Activated CD4-positive, alpha-beta T cell treated with anti-CD3 and anti-CD28 coated beads, Interleukin-2, amount 10 ng/mL, durations not matched to agents 7 days and 5 days (primary cell): ENCODE data around the gene FMN1. TPM values are rescaled to one million over a fixed set of nuclear protein-coding genes. Genes with fewer than 3 reads are reported as not detected.

ENCODE experiments used
- CTCF ChIA-PET: fragments of 350-600 bp; sonication (Branson Sonifier 250); formaldehyde crosslinking; loops from one replicate; lab custom pipeline; 2021; ENCODE audit warnings: antibody characterized with exemption; lab: Charles Lee
- POLR2A ChIA-PET: fragments of 350-600 bp; sonication (Branson Sonifier 250); formaldehyde crosslinking; loops from one replicate; lab custom pipeline; 2021; ENCODE audit warnings: antibody characterized with exemption; lab: Charles Lee
- DNase-seq: peaks from one replicate; pipeline ENCODE4 v3.0.0-alpha.2; 2020
- H3K27ac Mint-ChIP-seq: one replicate; pipeline ENCODE4 v1.8.0; 2021; ENCODE audit warnings: mild to moderate bottlenecking, moderate library complexity, mixed read lengths
- H3K27me3 Mint-ChIP-seq: one replicate; pipeline ENCODE4 v1.8.0; 2021; ENCODE audit warnings: mixed read lengths
- H3K36me3 Mint-ChIP-seq: one replicate; pipeline ENCODE4 v1.8.0; 2021; ENCODE audit warnings: low read depth, mixed read lengths
- H3K4me1 Mint-ChIP-seq: one replicate; pipeline ENCODE4 v1.8.0; 2021; ENCODE audit warnings: mixed read lengths
- H3K4me3 Mint-ChIP-seq: one replicate; pipeline ENCODE4 v1.8.0; 2021; ENCODE audit warnings: mild to moderate bottlenecking, moderate library complexity, mixed read lengths
- H3K9me3 Mint-ChIP-seq: one replicate; pipeline ENCODE4 v1.8.0; 2021; ENCODE audit warnings: mixed read lengths
- total RNA-seq, 2 experiments: library from RNA; stranded (reverse); gene quantifications; one replicate each; pipeline ENCODE4 v1.2.3, GENCODE V29; 2021

Gene FMN1
- total RNA-seq, 2 experiments from 2014 or later, result 0.04 to 0.12 TPM

DNA sequence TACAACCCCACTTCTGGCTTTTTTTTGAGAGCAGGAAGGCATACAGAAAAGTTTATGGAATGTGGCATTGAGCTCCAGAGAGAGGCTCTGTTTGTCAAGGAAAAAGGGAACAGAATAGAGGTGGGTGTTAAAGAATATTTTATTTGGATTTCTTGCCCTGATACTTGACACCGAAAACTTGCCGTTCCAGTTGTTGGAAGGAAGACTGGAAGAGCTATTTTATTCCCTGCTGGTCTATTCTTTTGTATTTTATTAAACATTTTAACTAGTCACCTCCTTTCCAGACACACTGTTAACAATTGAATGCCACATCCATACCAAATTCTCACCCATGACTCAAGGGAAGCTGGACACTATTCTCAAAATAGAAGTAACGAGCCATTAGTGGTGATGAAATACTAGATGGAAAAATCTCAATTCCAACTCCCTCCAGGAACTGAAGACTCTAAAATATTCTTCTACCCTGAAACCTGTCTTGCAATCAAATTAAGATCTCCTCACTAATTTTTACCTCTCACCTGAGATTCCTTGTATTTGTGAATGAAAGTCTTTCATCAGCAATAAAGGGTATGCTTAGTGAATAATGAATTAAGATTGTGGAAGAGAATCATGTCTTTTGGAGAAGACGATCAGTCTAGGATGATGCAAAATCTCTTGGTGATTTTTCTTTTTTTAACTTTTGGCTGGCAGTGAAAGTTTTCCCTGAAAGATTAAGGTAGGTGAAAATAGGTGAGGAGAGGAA lies 448.2 kb downstream of the FMN1 start:
- CTCF ChIA-PET, result no interaction called here
- no peak overlapping the region for H3K27ac Mint-ChIP-seq
- peaks cover 29% of the 10 kb centered on the region for H3K27me3 Mint-ChIP-seq
- H3K36me3 Mint-ChIP-seq, result no peaks in the 10 kb centered on the region
- POLR2A ChIA-PET, result no interaction called here
- no peaks in the 10 kb centered on the region for H3K9me3 Mint-ChIP-seq
- no peak overlapping the region for H3K4me3 Mint-ChIP-seq
- no peaks in the 10 kb centered on the region for H3K4me1 Mint-ChIP-seq
- DNase-seq, result no peak

DNA sequence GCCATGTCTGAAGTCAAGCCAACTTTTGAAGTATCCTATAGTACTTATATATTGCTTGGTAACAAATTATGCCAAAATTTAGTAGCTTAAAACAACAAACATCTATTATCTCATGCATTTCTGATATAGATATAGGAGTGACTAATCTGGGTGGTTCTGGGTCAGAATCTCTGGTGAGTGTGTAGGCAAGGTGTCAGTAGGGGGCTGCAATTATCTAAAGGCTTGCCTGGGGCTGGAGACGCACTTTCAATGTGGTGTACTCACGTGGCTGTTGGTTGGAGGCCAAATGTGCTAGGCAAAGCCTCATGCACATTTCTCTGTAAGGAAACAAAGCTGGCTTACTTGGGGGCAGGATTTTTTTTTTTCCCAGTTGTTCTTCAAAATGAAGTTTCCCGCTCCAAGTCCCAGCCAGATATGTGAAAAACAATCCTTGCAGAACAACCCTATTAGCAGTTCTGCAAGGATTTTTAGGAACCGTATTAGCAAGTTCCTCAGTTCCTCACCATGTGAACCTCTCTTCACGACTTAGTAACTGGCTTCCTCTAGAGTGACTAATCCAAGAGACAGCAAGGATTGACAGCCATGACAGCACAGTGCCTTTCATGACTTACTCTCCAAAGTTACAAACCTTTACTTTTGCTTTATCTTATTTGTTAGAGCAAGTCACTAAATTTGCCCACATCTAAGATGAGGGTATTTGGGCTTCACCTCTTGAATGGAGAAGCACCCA lies 450.9 kb downstream of the FMN1 start:
- CTCF ChIA-PET, result no interaction called here
- Mint-ChIP-seq H3K27me3 (peaks cover 45% of the 10 kb centered on the region), H3K4me1 (no peaks in the 10 kb centered on the region), H3K4me3 (no peak overlapping the region), H3K27ac (no peak overlapping the region), H3K36me3 (no peaks in the 10 kb centered on the region), H3K9me3 (no peaks in the 10 kb centered on the region)
- POLR2A ChIA-PET, result no interaction called here
- no peak for DNase-seq

DNA sequence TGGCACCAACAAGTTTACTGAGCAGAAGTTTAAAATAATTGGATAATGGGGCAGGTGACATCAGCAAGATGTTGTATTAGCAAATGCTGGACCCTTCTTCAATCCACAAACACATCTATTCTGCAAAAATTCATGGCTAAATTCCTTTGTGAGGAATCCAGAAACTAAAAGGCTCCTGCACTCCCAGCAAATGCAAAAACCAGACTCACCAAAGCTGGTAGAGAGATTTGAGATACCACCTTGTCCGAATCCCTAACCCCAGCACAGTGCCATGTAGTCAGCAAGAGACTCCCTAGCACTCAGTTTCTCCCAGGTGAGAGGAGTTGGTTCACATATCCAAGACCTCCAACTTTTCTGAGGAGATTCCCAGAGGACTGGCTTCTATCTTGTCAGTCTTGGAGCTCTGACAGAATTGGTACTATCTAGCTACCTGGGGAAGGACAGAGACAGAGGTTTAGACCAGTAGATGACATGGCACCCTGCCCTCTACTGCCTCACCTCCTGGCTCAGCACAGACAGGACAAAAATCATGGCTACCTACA lies 454.9 kb downstream of the FMN1 start:
- no peaks in the 10 kb centered on the region for H3K4me1 Mint-ChIP-seq
- no peak overlapping the region for H3K4me3 Mint-ChIP-seq
- H3K27me3 Mint-ChIP-seq, result peaks cover 55% of the 10 kb centered on the region
- CTCF ChIA-PET, result no interaction called here
- H3K36me3 Mint-ChIP-seq, result no peaks in the 10 kb centered on the region
- POLR2A ChIA-PET, result no interaction called here
- H3K27ac Mint-ChIP-seq, result no peak overlapping the region
- H3K9me3 Mint-ChIP-seq, result no peaks in the 10 kb centered on the region
- no peak for DNase-seq

DNA sequence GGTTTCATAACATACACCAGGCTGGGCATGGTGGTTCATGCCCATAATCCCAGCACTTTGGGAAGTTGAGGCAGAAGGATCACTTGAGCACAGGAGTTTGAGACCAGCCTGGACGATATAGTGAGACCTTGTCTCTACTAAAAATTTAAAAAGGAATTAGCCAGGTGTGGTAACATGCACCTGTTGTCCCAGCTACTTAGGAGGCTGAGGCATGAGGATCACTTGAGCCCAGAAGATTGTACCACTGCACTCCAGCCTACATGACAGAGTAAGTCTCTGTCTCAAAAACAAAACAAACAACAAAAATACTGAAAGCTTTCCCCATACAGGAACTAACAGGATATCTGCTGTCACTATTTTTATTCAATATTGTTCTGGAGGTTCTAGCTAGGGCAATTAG lies 455.8 kb downstream of the FMN1 start:
- ChIA-PET CTCF (no interaction called here), POLR2A (no interaction called here)
- Mint-ChIP-seq H3K9me3 (no peaks in the 10 kb centered on the region), H3K27ac (no peak overlapping the region), H3K4me1 (no peaks in the 10 kb centered on the region), H3K4me3 (no peak overlapping the region), H3K27me3 (peaks cover 63% of the 10 kb centered on the region), H3K36me3 (no peaks in the 10 kb centered on the region)
- no peak for DNase-seq

DNA sequence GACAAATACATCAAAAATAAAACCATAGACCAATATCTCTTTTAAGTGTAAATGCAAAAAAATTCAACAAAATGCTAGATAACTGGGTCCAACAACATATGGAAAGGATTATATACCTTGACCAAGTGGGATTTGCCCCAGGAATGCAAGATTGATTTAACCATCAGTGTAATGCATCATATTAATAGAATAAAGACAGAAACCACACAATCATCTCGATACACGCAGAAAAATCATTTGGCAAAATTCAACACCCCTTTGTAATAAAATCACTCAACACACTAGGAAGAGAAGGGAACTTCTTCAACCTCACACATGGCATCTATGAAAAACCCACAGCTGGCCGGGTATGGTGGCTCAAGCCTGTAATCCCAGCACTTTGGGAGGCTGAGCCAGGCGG lies 457.2 kb downstream of the FMN1 start:
- H3K9me3 Mint-ChIP-seq, result no peaks in the 10 kb centered on the region
- H3K27ac Mint-ChIP-seq, result no peak overlapping the region
- peaks cover 65% of the 10 kb centered on the region for H3K27me3 Mint-ChIP-seq
- no peaks in the 10 kb centered on the region for H3K4me1 Mint-ChIP-seq
- POLR2A ChIA-PET, result no interaction called here
- CTCF ChIA-PET, result no interaction called here
- H3K4me3 Mint-ChIP-seq, result no peak overlapping the region
- no peak for DNase-seq
- no peaks in the 10 kb centered on the region for H3K36me3 Mint-ChIP-seq

DNA sequence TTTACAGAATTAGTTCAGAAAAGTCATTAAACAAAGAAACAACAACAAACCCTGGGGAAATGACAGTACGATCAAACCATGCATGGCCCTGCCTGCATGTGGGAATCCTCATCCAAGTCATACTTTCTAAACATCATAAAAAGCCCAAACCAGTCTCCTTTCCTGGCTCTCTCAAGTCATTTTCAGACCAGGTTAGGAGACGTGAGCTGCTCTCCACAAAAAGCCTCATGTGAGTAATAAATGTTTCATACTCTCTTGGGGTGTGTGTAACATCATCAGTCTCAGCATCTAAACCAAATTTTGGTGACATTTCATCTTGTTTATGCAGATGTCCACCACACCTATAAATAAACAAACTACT lies 457.8 kb downstream of the FMN1 start:
- Mint-ChIP-seq H3K27me3 (peaks cover 66% of the 10 kb centered on the region), H3K9me3 (no peaks in the 10 kb centered on the region), H3K4me1 (no peaks in the 10 kb centered on the region), H3K36me3 (no peaks in the 10 kb centered on the region), H3K27ac (no peak overlapping the region), H3K4me3 (no peak overlapping the region)
- ChIA-PET CTCF (interaction anchor here (1.2 kb wide), 1 partner anchor 14 kb away, joined by 4 read pairs; no protein-coding TSS in a partner anchor), POLR2A (no interaction called here)
- DNase-seq, result no peak

DNA sequence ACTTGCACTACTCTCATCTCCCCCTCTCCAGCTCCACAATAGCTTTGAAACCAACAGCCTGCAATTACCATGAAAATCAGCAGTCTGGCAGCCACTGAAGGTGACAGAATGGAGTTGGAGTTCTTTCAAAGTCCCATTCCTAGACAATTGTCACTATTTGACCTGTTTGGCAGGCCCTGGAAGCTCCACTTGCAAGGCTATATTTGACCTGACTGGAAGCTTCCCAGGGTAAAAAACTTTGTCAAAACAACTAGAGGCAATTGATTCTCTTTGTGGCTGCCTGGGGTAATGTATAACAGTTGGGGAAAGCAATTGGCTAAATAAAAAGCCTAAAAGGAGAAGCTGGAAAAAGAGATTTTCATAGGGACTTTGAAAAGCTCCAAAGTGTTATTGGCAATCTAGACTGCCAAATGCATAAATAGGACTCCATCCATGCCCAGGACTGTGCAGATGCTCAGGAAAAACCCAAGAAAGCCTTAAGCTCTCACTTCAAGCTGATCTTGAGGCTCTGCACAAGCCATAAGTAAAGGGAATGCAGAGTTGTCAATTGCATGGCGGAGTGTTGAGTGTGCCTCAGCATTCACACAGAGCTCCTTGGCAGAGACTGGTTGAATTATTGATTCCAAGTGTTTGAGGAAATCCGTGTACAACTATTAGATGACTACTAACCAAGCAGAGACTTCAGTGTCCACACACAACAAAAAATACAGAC lies 458.4 kb downstream of the FMN1 start:
- no peaks in the 10 kb centered on the region for H3K9me3 Mint-ChIP-seq
- H3K4me3 Mint-ChIP-seq, result no peak overlapping the region
- no peaks in the 10 kb centered on the region for H3K36me3 Mint-ChIP-seq
- CTCF ChIA-PET, result interaction anchor here (1.2 kb wide), 1 partner anchor 13 kb away, joined by 4 read pairs; no protein-coding TSS in a partner anchor
- no peak overlapping the region for H3K27ac Mint-ChIP-seq
- DNase-seq, result no peak
- H3K4me1 Mint-ChIP-seq, result no peaks in the 10 kb centered on the region
- POLR2A ChIA-PET, result no interaction called here
- peaks cover 69% of the 10 kb centered on the region for H3K27me3 Mint-ChIP-seq

DNA sequence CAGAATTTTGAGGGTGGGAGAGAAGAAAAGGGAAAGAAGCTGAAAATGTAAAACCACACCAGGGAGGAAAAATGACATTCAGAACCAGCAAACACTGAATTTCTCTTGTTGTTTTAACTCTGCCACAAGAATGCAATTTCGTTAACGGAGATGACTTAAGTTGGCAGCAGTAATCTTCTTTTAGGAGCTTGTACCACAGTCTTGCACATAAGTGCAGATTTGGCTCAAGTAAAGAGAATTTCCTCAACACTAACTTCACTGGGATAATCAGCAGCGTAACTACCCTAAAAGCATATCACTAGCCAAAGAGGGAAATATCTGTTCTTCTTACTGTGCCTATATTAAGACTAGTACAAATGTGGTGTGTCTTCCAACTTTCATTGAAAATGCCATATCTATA lies 461.2 kb downstream of the FMN1 start:
- Mint-ChIP-seq H3K36me3 (no peaks in the 10 kb centered on the region), H3K9me3 (no peaks in the 10 kb centered on the region), H3K27ac (no peak overlapping the region)

DNA sequence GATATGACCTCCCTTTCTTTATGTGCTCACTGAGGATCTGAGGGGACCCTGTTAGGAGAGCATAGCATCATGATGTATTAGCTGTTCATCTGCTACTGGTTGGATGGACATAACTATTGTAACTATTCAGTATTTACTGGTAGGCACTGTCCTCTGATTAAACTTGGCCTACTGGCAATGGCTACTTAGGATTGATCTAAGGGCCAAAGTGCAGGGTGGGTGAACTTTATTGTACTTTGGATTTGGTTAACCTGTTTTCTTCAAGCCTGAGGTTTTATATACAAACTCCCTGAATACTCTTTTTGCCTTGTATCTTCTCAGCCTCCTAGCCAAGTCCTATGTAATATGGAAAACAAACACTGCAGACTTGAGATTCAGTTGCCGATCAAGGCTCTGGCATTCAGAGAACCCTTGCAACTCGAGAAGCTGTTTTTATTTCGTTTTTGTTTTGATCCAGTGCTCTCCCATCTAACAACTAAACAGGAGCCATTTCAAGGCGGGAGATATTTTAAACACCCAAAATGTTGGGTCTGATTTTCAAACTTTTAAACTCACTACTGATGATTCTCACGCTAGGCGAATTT lies 461.8 kb downstream of the FMN1 start:
- H3K4me3 Mint-ChIP-seq, result no peak overlapping the region
- H3K27ac Mint-ChIP-seq, result no peak overlapping the region
- no peaks in the 10 kb centered on the region for H3K4me1 Mint-ChIP-seq
- ChIA-PET POLR2A (no interaction called here), CTCF (no interaction called here)
- H3K27me3 Mint-ChIP-seq, result peaks cover 66% of the 10 kb centered on the region
- no peaks in the 10 kb centered on the region for H3K9me3 Mint-ChIP-seq
- H3K36me3 Mint-ChIP-seq, result no peaks in the 10 kb centered on the region
- DNase-seq, result no peak

More for the DNA sequence above, 461.2 kb downstream of the FMN1 start:
- DNase-seq, result no peak
- Mint-ChIP-seq H3K4me1 (no peaks in the 10 kb centered on the region), H3K27me3 (peaks cover 63% of the 10 kb centered on the region), H3K4me3 (no peak overlapping the region)
- ChIA-PET CTCF (no interaction called here), POLR2A (no interaction called here)

DNA sequence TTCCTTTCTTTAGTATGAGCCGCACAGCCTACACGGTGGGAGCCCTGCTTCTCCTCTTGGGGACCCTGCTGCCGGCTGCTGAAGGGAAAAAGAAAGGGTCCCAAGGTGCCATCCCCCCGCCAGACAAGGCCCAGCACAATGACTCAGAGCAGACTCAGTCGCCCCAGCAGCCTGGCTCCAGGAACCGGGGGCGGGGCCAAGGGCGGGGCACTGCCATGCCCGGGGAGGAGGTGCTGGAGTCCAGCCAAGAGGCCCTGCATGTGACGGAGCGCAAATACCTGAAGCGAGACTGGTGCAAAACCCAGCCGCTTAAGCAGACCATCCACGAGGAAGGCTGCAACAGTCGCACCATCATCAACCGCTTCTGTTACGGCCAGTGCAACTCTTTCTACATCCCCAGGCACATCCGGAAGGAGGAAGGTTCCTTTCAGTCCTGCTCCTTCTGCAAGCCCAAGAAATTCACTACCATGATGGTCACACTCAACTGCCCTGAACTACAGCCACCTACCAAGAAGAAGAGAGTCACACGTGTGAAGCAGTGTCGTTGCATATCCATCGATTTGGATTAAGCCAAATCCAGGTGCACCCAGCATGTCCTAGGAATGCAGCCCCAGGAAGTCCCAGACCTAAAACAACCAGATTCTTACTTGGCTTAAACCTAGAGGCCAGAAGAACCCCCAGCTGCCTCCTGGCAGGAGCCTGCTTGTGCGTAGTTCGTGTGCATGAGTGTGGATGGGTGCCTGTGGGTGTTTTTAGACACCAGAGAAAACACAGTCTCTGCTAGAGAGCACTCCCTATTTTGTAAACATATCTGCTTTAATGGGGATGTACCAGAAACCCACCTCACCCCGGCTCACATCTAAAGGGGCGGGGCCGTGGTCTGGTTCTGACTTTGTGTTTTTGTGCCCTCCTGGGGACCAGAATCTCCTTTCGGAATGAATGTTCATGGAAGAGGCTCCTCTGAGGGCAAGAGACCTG lies 463.5 kb downstream of the FMN1 start:
- Mint-ChIP-seq H3K27me3 (peaks cover 69% of the 10 kb centered on the region), H3K27ac (no peak overlapping the region), H3K4me3 (no peak overlapping the region), H3K4me1 (no peaks in the 10 kb centered on the region), H3K9me3 (no peaks in the 10 kb centered on the region), H3K36me3 (no peaks in the 10 kb centered on the region)
- ChIA-PET CTCF (no interaction called here), POLR2A (no interaction called here)
- no peak for DNase-seq

DNA sequence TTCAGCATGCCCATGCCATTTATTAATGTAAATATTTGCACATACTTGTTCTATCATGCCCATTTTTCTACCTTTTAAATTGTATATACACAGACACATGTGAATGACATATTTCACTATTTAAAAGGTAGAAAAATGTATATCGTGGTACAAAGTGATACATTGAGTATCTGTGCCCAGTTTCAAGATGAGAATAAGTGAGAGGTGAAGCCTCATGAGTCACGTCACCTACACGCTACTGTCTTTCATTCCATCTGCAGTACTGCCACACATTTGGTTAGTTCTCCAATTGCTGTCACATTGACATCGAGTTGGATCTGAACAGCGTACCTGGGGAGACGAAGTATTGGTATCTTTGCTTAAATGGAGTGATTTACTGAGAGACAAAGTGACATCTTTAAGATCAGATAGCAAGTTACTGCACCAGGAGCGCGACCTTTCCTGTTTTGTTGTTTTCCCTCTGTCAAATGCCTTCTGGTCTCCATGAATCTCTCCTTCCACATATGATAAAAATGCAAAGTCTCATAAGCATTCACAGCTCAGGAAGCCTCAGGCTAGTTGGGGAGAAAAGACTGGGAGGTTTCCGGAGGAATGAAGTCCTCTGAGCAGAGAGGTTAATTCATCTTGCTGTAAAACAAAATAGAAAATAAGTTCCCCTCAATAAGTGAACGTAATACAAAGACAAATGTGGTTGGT lies 464.7 kb downstream of the FMN1 start:
- H3K4me3 Mint-ChIP-seq, result no peak overlapping the region
- ChIA-PET POLR2A (no interaction called here), CTCF (no interaction called here)
- H3K27ac Mint-ChIP-seq, result no peak overlapping the region
- H3K4me1 Mint-ChIP-seq, result no peaks in the 10 kb centered on the region
- peaks cover 72% of the 10 kb centered on the region for H3K27me3 Mint-ChIP-seq
- H3K36me3 Mint-ChIP-seq, result no peaks in the 10 kb centered on the region
- no peak for DNase-seq
- H3K9me3 Mint-ChIP-seq, result peaks cover 3% of the 10 kb centered on the region
